A204.1 (cell line): ENCODE data around the gene ODC1.
"Not testable (repeated sequence)": the region's sequence is repeated elsewhere in the genome, so short reads cannot be mapped to it uniquely, and the experiment has no call there.

ENCODE experiments used
- FAIRE-seq: peaks from 2 replicates; lab custom pipeline; 2012; peaks lifted over from hg19 to GRCh38; lab: Jason Lieb, UNC

ODC1 gene

GRCh38 chr2:10478298-10478625, 30.1 kb upstream of the ODC1 start:
- FAIRE-seq = no peak

GRCh38 chr2:10477443-10478297, 29.5 kb upstream of the ODC1 start:
- FAIRE-seq = no peak

GRCh38 chr2:10476723-10477442, 28.8 kb upstream of the ODC1 start:
- no peak for FAIRE-seq

- no peak for FAIRE-seq
These were observed 27.9 kb upstream of the ODC1 start for GRCh38 chr2:10475811-10476660.

- FAIRE-seq = no peak
These were observed 27.1 kb upstream of the ODC1 start for GRCh38 chr2:10475221-10475722.

- FAIRE-seq = no peak
These were observed 25.1 kb upstream of the ODC1 start for GRCh38 chr2:10473121-10473756.

GRCh38 chr2:10471955-10472354, 23.8 kb upstream of the ODC1 start:
- FAIRE-seq = no peak

GRCh38 chr2:10471046-10471571, 23.0 kb upstream of the ODC1 start:
- FAIRE-seq = no peak

GRCh38 chr2:10469955-10470608, 22.0 kb upstream of the ODC1 start:
- no peak for FAIRE-seq

GRCh38 chr2:10469301-10469700, 21.2 kb upstream of the ODC1 start:
- no peak for FAIRE-seq

GRCh38 chr2:10467401-10467800, 19.3 kb upstream of the ODC1 start:
- no peak for FAIRE-seq

GRCh38 chr2:10466801-10467200, 18.7 kb upstream of the ODC1 start:
- FAIRE-seq = no peak

- no peak for FAIRE-seq
These were observed 17.8 kb upstream of the ODC1 start for GRCh38 chr2:10465910-10466309.

GRCh38 chr2:10462178-10463083, 14.3 kb upstream of the ODC1 start:
- FAIRE-seq = no peak

GRCh38 chr2:10460366-10460796, 12.3 kb upstream of the ODC1 start:
- FAIRE-seq = no peak

- no peak for FAIRE-seq
These were observed 9.9 kb upstream of the ODC1 start for GRCh38 chr2:10457846-10458598.

GRCh38 chr2:10457195-10457594, 9.1 kb upstream of the ODC1 start:
- FAIRE-seq = not testable (repeated sequence)

- no peak for FAIRE-seq
These were observed 6.4 kb upstream of the ODC1 start for GRCh38 chr2:10454505-10454904.

- no peak for FAIRE-seq
These were observed 5.8 kb upstream of the ODC1 start for GRCh38 chr2:10453905-10454298.
